ENCODE measurements around the gene PITPNM3.

The PITPNM3 gene

GRCh38 chr17:6509031-6509771 lies 47.2 kb downstream of the PITPNM3 start:
- H3K4me1 Mint-ChIP-seq: peaks cover 16% of the 10 kb centered on the region
- no peak overlapping the region for H3K4me3 Mint-ChIP-seq
- no peak overlapping the region for H3K27ac Mint-ChIP-seq
- no peaks in the 10 kb centered on the region for H3K9me3 Mint-ChIP-seq
- peaks cover 19% of the 10 kb centered on the region for H3K27me3 Mint-ChIP-seq (ENCODE audit: low read depth, poor library complexity)
- DNase-seq: no peak
- no peak for TF ChIP-seq CTCF (IDR thresholded peaks at IDR 0.05)
- no peaks in the 10 kb centered on the region for H3K36me3 Mint-ChIP-seq (ENCODE audit: low read depth)

- Mint-ChIP-seq H3K4me1 (peaks cover 20% of the 10 kb centered on the region), H3K4me3 (peak overlapping the region; percentile 26), H3K27ac (no peak overlapping the region), H3K36me3 (ENCODE audit: low read depth) (no peaks in the 10 kb centered on the region), H3K27me3 (ENCODE audit: low read depth, poor library complexity) (peaks cover 15% of the 10 kb centered on the region), H3K9me3 (no peaks in the 10 kb centered on the region)
- TF ChIP-seq CTCF (IDR thresholded peaks at IDR 0.05): no peak
- peak; percentile 25 for DNase-seq
These were observed 47.8 kb downstream of the PITPNM3 start for GRCh38 chr17:6508519-6509030.

- Mint-ChIP-seq H3K4me1 (peaks cover 20% of the 10 kb centered on the region), H3K27me3 (ENCODE audit: low read depth, poor library complexity) (peaks cover 9% of the 10 kb centered on the region), H3K4me3 (no peak overlapping the region), H3K27ac (no peak overlapping the region), H3K9me3 (no peaks in the 10 kb centered on the region), H3K36me3 (ENCODE audit: low read depth) (no peaks in the 10 kb centered on the region)
- DNase-seq: no peak
- TF ChIP-seq CTCF (IDR thresholded peaks at IDR 0.05): no peak
These were observed 48.3 kb downstream of the PITPNM3 start for GRCh38 chr17:6508016-6508415.

GRCh38 chr17:6507535-6507934 lies 48.8 kb downstream of the PITPNM3 start:
- no peak overlapping the region for H3K27ac Mint-ChIP-seq
- no peak for TF ChIP-seq CTCF (IDR thresholded peaks at IDR 0.05)
- no peaks in the 10 kb centered on the region for H3K9me3 Mint-ChIP-seq
- DNase-seq: no peak
- H3K27me3 Mint-ChIP-seq (ENCODE audit: low read depth, poor library complexity): peaks cover 4% of the 10 kb centered on the region
- no peaks in the 10 kb centered on the region for H3K36me3 Mint-ChIP-seq (ENCODE audit: low read depth)
- H3K4me1 Mint-ChIP-seq: peaks cover 19% of the 10 kb centered on the region
- no peak overlapping the region for H3K4me3 Mint-ChIP-seq

- Mint-ChIP-seq H3K27ac (no peak overlapping the region), H3K36me3 (ENCODE audit: low read depth) (no peaks in the 10 kb centered on the region), H3K27me3 (ENCODE audit: low read depth, poor library complexity) (peaks cover 3% of the 10 kb centered on the region), H3K9me3 (no peaks in the 10 kb centered on the region), H3K4me3 (no peak overlapping the region), H3K4me1 (peaks cover 18% of the 10 kb centered on the region)
- TF ChIP-seq CTCF (IDR thresholded peaks at IDR 0.05): no peak
- DNase-seq: no peak
These were observed 49.6 kb downstream of the PITPNM3 start for GRCh38 chr17:6506679-6507231.
